BJ (cell line): ENCODE results near the gene FREY1. TPM values are rescaled to one million over a fixed set of nuclear protein-coding genes. Genes with fewer than 3 reads are reported as not detected.

Experiments used
- CTCF ChIA-PET: fragments of 350-600 bp; formaldehyde crosslinking; extraction: SDS; loops from one replicate; lab custom pipeline; 2021; ENCODE audit warnings: antibody characterized with exemption, inconsistent platforms; lab: Yijun Ruan, JAX
- POLR2A ChIA-PET: fragments of 300-600 bp; sonication (Branson Sonifier 250); formaldehyde crosslinking; extraction: SDS; loops from one replicate; lab custom pipeline; 2021; ENCODE audit warnings: antibody characterized with exemption; lab: Charles Lee
- DNase-seq: peaks from one replicate; pipeline ENCODE4 v3.0.0-alpha.2; 2011; ENCODE audit warnings: low read depth
- H3K27me3 ChIP-seq: 2 replicates; pipeline ENCODE4 v1.6.0; 2011; ENCODE audit warnings: low read length; ENCODE audit not compliant: control insufficient read depth, insufficient read depth
- H3K36me3 ChIP-seq: 2 replicates; pipeline ENCODE4 v1.5.1; 2011; ENCODE audit warnings: low read length; ENCODE audit not compliant: control insufficient read depth, insufficient read depth
- H3K4me3 ChIP-seq: 2 replicates; pipeline ENCODE4 v1.5.1; 2011; ENCODE audit warnings: low read depth, mild to moderate bottlenecking, control low read depth, low read length
- polyA plus RNA-seq: library from polyadenylated mRNA; depleted of rRNA; stranded (reverse); fragments of >200 nt; gene quantifications from 2 replicates; pipeline ENCODE4 v1.2.3, GENCODE V29; 2011
- TF ChIP-seq, protein P1 (sequence below): IDR thresholded peaks from 2 replicates; pipeline ENCODE4 v1.5.1; 2011; ENCODE audit warnings: low read depth, mild to moderate bottlenecking, control low read depth, inconsistent platforms, low read length, moderate library complexity; ENCODE audit not compliant: insufficient read depth

The FREY1 gene
- polyA plus RNA-seq, 1 experiment = 0.33 TPM

DNA sequence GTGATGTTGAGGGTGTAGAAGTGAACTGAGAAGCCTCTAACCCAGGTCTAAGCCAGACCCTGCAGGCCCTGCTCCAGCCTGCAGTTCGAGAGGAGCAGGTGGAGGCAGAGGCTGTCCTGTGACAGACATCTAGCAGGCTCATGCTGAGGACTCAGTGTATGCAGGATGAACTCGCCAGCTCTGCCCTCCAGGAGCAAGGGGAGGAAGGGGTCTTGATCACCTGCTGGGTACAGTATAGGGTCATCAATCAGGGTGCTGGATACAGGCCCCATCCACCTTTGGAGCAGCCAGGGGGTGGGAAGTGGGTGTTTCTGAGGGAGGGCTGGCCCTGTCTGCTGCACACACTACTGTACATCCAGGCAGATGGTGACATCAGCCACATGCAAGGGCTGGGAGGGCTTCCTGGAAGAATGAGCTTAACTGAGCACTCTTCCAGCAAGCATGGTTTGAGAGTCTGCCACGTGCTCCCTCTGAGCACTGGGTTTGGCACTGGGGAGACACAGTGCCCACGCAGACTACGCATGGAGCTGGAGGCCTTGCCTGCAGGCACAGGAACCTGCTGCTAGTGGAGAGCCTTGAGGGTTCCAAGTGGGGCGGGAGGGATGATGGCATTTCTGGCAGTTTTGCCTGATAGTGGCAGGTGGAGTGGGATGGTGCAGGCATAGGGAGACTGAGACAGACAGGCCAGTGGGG is 12.4 kb downstream of the FREY1 start:
- CTCF ChIA-PET = no interaction called here
- H3K27me3 ChIP-seq = peaks cover 3% of the 10 kb centered on the region
- no peaks in the 10 kb centered on the region for H3K36me3 ChIP-seq
- DNase-seq = no peak
- POLR2A ChIA-PET = no interaction called here
- TF ChIP-seq, protein P1, sequence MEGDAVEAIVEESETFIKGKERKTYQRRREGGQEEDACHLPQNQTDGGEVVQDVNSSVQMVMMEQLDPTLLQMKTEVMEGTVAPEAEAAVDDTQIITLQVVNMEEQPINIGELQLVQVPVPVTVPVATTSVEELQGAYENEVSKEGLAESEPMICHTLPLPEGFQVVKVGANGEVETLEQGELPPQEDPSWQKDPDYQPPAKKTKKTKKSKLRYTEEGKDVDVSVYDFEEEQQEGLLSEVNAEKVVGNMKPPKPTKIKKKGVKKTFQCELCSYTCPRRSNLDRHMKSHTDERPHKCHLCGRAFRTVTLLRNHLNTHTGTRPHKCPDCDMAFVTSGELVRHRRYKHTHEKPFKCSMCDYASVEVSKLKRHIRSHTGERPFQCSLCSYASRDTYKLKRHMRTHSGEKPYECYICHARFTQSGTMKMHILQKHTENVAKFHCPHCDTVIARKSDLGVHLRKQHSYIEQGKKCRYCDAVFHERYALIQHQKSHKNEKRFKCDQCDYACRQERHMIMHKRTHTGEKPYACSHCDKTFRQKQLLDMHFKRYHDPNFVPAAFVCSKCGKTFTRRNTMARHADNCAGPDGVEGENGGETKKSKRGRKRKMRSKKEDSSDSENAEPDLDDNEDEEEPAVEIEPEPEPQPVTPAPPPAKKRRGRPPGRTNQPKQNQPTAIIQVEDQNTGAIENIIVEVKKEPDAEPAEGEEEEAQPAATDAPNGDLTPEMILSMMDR = no peak
- no peak overlapping the region for H3K4me3 ChIP-seq

DNA sequence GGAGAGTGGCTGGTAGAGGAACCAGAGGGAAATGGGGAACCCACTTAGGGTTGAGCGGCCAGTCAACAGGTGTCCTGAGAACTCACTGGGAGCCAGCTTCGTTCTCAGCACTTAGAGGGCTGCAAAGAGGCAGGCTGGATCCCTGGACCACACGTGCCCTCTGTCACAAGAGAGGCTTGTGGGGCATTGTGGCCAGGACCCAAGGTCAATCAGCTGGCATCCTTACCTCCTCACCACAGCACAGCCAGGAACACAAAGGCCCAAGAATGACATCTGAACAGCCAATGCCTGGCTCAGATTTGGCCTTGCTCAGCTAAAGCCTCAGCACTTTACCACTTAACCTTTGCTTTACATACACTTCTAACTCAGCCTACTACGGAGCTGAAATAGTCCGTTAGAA is 14.2 kb downstream of the FREY1 start:
- no peak for DNase-seq
- POLR2A ChIA-PET = no interaction called here
- no peaks in the 10 kb centered on the region for H3K36me3 ChIP-seq
- TF ChIP-seq, protein P1 = no peak
- H3K4me3 ChIP-seq = no peak overlapping the region
- H3K27me3 ChIP-seq = peaks cover 3% of the 10 kb centered on the region
- CTCF ChIA-PET = no interaction called here

DNA sequence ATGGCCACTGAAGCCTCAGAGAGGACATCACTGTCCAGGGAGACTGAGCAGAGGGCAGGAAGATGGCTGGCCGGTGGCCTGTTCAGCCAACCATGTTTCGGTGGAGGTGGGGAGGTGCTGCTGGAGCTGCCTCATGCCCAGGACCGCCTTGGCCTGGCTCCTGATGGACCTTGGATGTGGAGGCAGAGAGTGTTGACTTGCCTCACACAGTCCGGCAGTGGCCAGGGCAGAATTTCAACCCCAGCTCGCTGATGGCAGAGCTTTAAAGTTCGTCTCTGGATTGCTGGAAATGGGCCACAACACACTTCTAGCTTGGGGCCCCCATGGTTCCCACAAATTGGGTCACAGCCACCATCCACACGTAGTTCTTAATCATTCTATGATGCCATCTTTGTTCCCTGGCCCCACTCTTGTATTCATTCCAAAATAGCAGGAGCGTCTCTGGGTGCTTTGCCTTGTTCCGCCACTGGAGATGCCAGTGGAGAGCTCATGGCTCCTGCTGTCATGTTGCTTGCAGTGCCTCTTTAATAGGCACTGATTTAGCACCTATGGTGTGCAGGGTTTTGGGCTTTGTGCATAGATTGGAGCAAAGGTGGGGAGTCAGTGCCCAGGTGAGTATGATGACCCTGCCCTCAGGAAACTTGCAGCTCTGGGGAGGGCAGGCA is 16.1 kb downstream of the FREY1 start:
- ChIA-PET POLR2A (no interaction called here), CTCF (interaction anchor here (1.4 kb wide), 1 partner anchor 18 kb away, joined by 3 read pairs; no protein-coding TSS in a partner anchor)
- no peak for DNase-seq
- Histone ChIP-seq H3K27me3 (peaks cover 3% of the 10 kb centered on the region), H3K4me3 (no peak overlapping the region), H3K36me3 (no peaks in the 10 kb centered on the region)
- TF ChIP-seq, protein P1 = no peak

DNA sequence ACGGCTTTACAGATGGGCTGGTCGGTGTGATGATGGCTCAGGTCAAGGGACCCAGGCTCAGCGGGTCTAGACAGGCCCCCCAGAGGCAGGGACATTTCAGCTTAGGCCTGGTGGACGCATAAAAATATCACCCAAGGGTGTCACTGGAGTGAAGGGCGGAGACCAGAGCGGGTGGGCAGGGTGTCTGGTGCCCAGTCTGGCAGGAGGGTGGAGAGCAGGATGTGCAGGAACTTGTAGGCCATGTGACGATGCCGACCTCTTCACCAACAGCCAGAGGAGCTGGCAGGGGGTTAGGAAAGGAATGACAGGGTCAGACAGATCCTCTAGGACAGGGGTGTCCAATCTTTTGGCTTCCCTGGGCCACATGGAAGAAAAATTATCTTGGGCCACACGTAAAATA is 17.1 kb downstream of the FREY1 start:
- ChIA-PET POLR2A (no interaction called here), CTCF (interaction anchor here (3.9 kb wide), 1 partner anchor 17 kb away, joined by 11 read pairs; no protein-coding TSS in a partner anchor)
- Histone ChIP-seq H3K36me3 (no peaks in the 10 kb centered on the region), H3K4me3 (no peak overlapping the region), H3K27me3 (peaks cover 3% of the 10 kb centered on the region; the same call in 1 of the 2 replicates)
- TF ChIP-seq, protein P1 = no peak
- no peak for DNase-seq

DNA sequence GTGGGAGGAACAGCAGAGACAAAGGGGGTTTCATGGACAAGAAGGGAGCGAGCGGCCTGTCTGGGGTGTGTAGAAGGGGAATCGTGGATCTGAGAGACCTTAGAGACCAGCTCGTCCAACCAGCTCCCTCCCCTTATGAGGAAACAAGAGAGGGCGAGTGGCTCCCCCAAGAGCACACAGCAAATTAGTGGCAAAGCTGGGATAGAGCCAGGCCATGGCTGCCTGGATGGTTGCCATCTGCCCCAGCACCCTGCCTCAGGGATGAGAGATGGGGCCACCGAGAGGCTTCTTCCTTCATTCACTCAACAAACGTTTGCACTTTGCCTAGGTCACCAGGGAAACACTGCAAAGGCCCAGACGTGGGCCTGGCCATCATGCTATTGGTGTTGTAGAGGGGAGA is 17.5 kb downstream of the FREY1 start:
- DNase-seq = no peak
- TF ChIP-seq, protein P1 = no peak
- no peak overlapping the region for H3K4me3 ChIP-seq
- ChIA-PET CTCF (interaction anchor here (3.9 kb wide), 1 partner anchor 17 kb away, joined by 11 read pairs; no protein-coding TSS in a partner anchor), POLR2A (no interaction called here)
- peaks cover 3% of the 10 kb centered on the region; the same call in 1 of the 2 replicates for H3K27me3 ChIP-seq
- H3K36me3 ChIP-seq = no peaks in the 10 kb centered on the region
